MV-4-11 (cell line): ENCODE measurements around the gene SMIM22.

Experiments
- DNase-seq: peaks from one replicate; lab custom pipeline; 2025; lab: John Stamatoyannopoulos, UW

The SMIM22 gene

GRCh38 chr16:4795828-4796572 is 831 bp downstream of the SMIM22 start:
- DNase-seq: no peak

- DNase-seq: no peak
These were observed 2.0 kb downstream of the SMIM22 start for GRCh38 chr16:4796982-4797804.

- no peak for DNase-seq
These were observed 2.7 kb downstream of the SMIM22 start for GRCh38 chr16:4797805-4798252.

- DNase-seq: no peak
These were observed 3.3 kb downstream of the SMIM22 start for GRCh38 chr16:4798456-4798855.

- DNase-seq: no peak
These were observed 4.1 kb downstream of the SMIM22 start for GRCh38 chr16:4799171-4799855.

- peak; percentile 85 for DNase-seq
These were observed 5.3 kb downstream of the SMIM22 start for GRCh38 chr16:4800290-4801041.

GRCh38 chr16:4801051-4801961 is 6.1 kb downstream of the SMIM22 start:
- DNase-seq: no peak

GRCh38 chr16:4801962-4802658 is 6.9 kb downstream of the SMIM22 start, which contains the start of gene ROGDI:
Gene ROGDI (minus strand): TSS chr16:4802633. CDS start chr16:4802571, 62 bp downstream.
- DNase-seq: peak; percentile 41

- DNase-seq: peak; percentile 85
These were observed 7.6 kb downstream of the SMIM22 start for GRCh38 chr16:4802659-4803287.

GRCh38 chr16:4803401-4803844 is 8.3 kb downstream of the SMIM22 start:
- peak; percentile 50 for DNase-seq

GRCh38 chr16:4803898-4804762 is 9.0 kb downstream of the SMIM22 start:
- DNase-seq: no peak

GRCh38 chr16:4805231-4805630 is 10.1 kb downstream of the SMIM22 start:
- no peak for DNase-seq

- DNase-seq: no peak
These were observed 11.1 kb downstream of the SMIM22 start for GRCh38 chr16:4806280-4806679.

- no peak for DNase-seq
These were observed 16.1 kb downstream of the SMIM22 start for GRCh38 chr16:4811242-4811641.

GRCh38 chr16:4811773-4812172 is 16.6 kb downstream of the SMIM22 start:
- DNase-seq: no peak

GRCh38 chr16:4813251-4814003 is 18.3 kb downstream of the SMIM22 start:
- no peak for DNase-seq

GRCh38 chr16:4814046-4814445 is 18.9 kb downstream of the SMIM22 start:
- no peak for DNase-seq
